Liver (tissue), 9 donors: ENCODE results near the gene POLN. TPM values are rescaled to one million over a fixed set of nuclear protein-coding genes. Genes with fewer than 3 reads are reported as not detected.

Experiments
- DNase-seq: peaks from one replicate; pipeline ENCODE4 v3.0.0-alpha.2; 2017; ENCODE audit warnings: low spot score
- H3K27ac ChIP-seq, 2 donors: one replicate each; pipeline ENCODE4 v1.7.0; 2013; ENCODE audit warnings: inconsistent platforms in 2 of 2, low read length in 2 of 2, control low read depth in 1 of 2, low read depth in 1 of 2, mild to moderate bottlenecking in 1 of 2
- H3K27me3 ChIP-seq, 4 donors: one replicate each; pipeline versions ENCODE4 v1.6.1 to v1.7.0; 2013; ENCODE audit warnings: low read length in 3 of 4, inconsistent platforms in 1 of 4, mild to moderate bottlenecking in 1 of 4, moderate library complexity in 1 of 4; ENCODE audit not compliant: control insufficient read depth in 4 of 4, insufficient read depth in 4 of 4
- H3K36me3 ChIP-seq, 4 donors: one replicate each; pipeline versions ENCODE4 v1.6.1 to v1.7.0; 2013; ENCODE audit warnings: low read length in 3 of 4, mild to moderate bottlenecking in 3 of 4, low read depth in 1 of 4, moderate library complexity in 1 of 4; ENCODE audit not compliant: control insufficient read depth in 4 of 4, insufficient read depth in 3 of 4
- H3K4me1 ChIP-seq, 4 donors: one replicate each; pipeline versions ENCODE4 v1.6.1 to v1.7.0; 2013; ENCODE audit warnings: low read length in 3 of 4, mild to moderate bottlenecking in 3 of 4, moderate library complexity in 1 of 4; ENCODE audit not compliant: control insufficient read depth in 4 of 4, insufficient read depth in 4 of 4
- H3K4me3 ChIP-seq, 3 donors: one replicate each; pipeline versions ENCODE4 v1.6.1 to v1.7.0; 2013; ENCODE audit warnings: low read length in 3 of 3, control low read depth in 1 of 3, low read depth in 1 of 3, mild to moderate bottlenecking in 1 of 3
- H3K9ac ChIP-seq, 2 donors: one replicate each; pipeline ENCODE4 v1.7.0; 2013; ENCODE audit warnings: low read length in 2 of 2, mild to moderate bottlenecking in 2 of 2, moderate library complexity in 2 of 2, control low read depth in 1 of 2, low read depth in 1 of 2
- H3K9me3 ChIP-seq, 4 donors: one replicate each; pipeline versions ENCODE4 v1.6.1 to v1.7.0; 2013; ENCODE audit warnings: low read length in 3 of 4; ENCODE audit not compliant: control insufficient read depth in 4 of 4
- CTCF ChIP-seq: fragments of 150-350 bp; IDR thresholded peaks from 2 replicates; pipeline ENCODE4 v1.5.1; 2017; ENCODE audit warnings: improper control_type of control experiment, low read depth, low read length; ENCODE audit not compliant: missing input control
- FOXA1 ChIP-seq: IDR thresholded peaks from 2 replicates; pipeline ENCODE4 v1.6.1; 2016; ENCODE audit warnings: antibody characterized with exemption
- FOXA2 ChIP-seq: IDR thresholded peaks from 2 replicates; pipeline ENCODE4 v1.6.1; 2016; ENCODE audit warnings: antibody characterized with exemption
- GABPA ChIP-seq, 2 donors: IDR thresholded peaks in 1 of 2; conservative IDR thresholded peaks in 1 of 2; 2 replicates each; pipeline ENCODE4 v1.6.1; 2016; ENCODE audit warnings: antibody characterized with exemption in 2 of 2, mild to moderate bottlenecking in 1 of 2, moderate library complexity in 1 of 2
- HNF4A ChIP-seq, 2 donors: conservative IDR thresholded peaks; 2 replicates each; pipeline ENCODE4 v1.6.1; 2016; ENCODE audit warnings: antibody characterized with exemption in 2 of 2, mild to moderate bottlenecking in 2 of 2
- HNF4G ChIP-seq: IDR thresholded peaks from 2 replicates; pipeline ENCODE4 v1.6.1; 2016; ENCODE audit warnings: antibody characterized with exemption
- JUND ChIP-seq, 2 donors: IDR thresholded peaks; 2 replicates each; pipeline ENCODE4 v1.6.1; 2016; ENCODE audit warnings: antibody characterized with exemption in 2 of 2
- MAX ChIP-seq: IDR thresholded peaks from 2 replicates; pipeline ENCODE4 v1.6.1; 2016; ENCODE audit warnings: antibody characterized with exemption
- NR2F2 ChIP-seq: IDR thresholded peaks from 2 replicates; pipeline ENCODE4 v1.6.1; 2016; ENCODE audit warnings: antibody characterized with exemption
- RAD21 ChIP-seq, 2 donors: IDR thresholded peaks; 2 replicates each; pipeline ENCODE4 v1.6.1; 2016; ENCODE audit warnings: antibody characterized with exemption in 2 of 2, mild to moderate bottlenecking in 2 of 2
- SP1 ChIP-seq: IDR thresholded peaks from 2 replicates; pipeline ENCODE4 v1.6.1; 2018; ENCODE audit warnings: antibody characterized with exemption, mild to moderate bottlenecking
- YY1 ChIP-seq: IDR thresholded peaks from 2 replicates; pipeline ENCODE4 v1.6.1; 2016; ENCODE audit warnings: antibody characterized with exemption, mild to moderate bottlenecking
- WGBS: extraction: QIAGEN DNeasy Blood & Tissue Kit; methylation state at CpG from one replicate; pipeline ENCODE4 v1.1.7; 2013; 5-methylcytosine and 5-hydroxymethylcytosine counted together
- polyA plus RNA-seq, 2 donors: library from polyadenylated mRNA; stranded (reverse) in 1 of 2; unstranded in 1 of 2; fragments of 200-250 nt in 1 of 2; fragments of >200 nt in 1 of 2; fragmentation: Nextera tagmentation in 1 of 2; extraction: Ambion mirVana in 1 of 2; gene quantifications; one replicate each; pipeline versions ENCODE4 v1.2.1 to v1.2.3, GENCODE V29; 2013 to 2015
- total RNA-seq, 2 donors: library from RNA; depleted of rRNA; stranded (reverse); fragments of >200 nt; gene quantifications; one replicate each; pipeline ENCODE4 v1.2.3, GENCODE V29; 2014
- donor health status: healthy.
- donor health status: healthy.
- donor health status: healthy.
- donor health status: healthy.
- donor health status: healthy.

The POLN gene
- total and polyA plus RNA-seq, 4 donors = 0.44 to 2.3 (median 1.4) TPM

GRCh38 chr4:2271279-2272025, 29.5 kb upstream of the POLN start:
- TF ChIP-seq FOXA2 = no peak
- TF ChIP-seq FOXA1 = no peak
- TF ChIP-seq NR2F2 = no peak
- no peak for TF ChIP-seq YY1
- TF ChIP-seq CTCF = no peak
- no peak for TF ChIP-seq HNF4A (conservative IDR thresholded peaks at IDR 0.05)
- H3K9ac ChIP-seq = no peak overlapping the region
- DNase-seq = no peak
- H3K27me3 ChIP-seq = no peaks in the 10 kb centered on the region
- H3K27ac ChIP-seq = no peak overlapping the region
- H3K36me3 ChIP-seq = no peaks in the 10 kb centered on the region
- H3K4me3 ChIP-seq = no peak overlapping the region
- no peaks in the 10 kb centered on the region for H3K9me3 ChIP-seq
- 93% methylated on average over 27 of the region's 27 CpGs for WGBS
- peaks cover 0 to 3% (median 0%) of the 10 kb centered on the region in 4 donors for H3K4me1 ChIP-seq

GRCh38 chr4:2270341-2271165, 28.6 kb upstream of the POLN start:
- no peak for TF ChIP-seq CTCF
- TF ChIP-seq HNF4A (conservative IDR thresholded peaks at IDR 0.05) = no peak
- TF ChIP-seq YY1 = no peak
- TF ChIP-seq JUND (IDR thresholded peaks at IDR 0.05) = no peak
- no peak for TF ChIP-seq RAD21 (IDR thresholded peaks at IDR 0.05)
- no peak for TF ChIP-seq FOXA1
- TF ChIP-seq SP1 = no peak
- no peak for TF ChIP-seq GABPA (IDR thresholded peaks at IDR 0.05 in 1 of 2, conservative IDR thresholded peaks at IDR 0.05 in 1 of 2)
- TF ChIP-seq HNF4G = no peak
- no peak for TF ChIP-seq MAX
- H3K4me3 ChIP-seq = no peak overlapping the region
- DNase-seq = no peak
- no peaks in the 10 kb centered on the region for H3K36me3 ChIP-seq
- H3K27ac ChIP-seq = no peak overlapping the region
- H3K4me1 ChIP-seq = peaks cover 0 to 9% (median 6%) of the 10 kb centered on the region in 4 donors
- H3K9me3 ChIP-seq = no peaks in the 10 kb centered on the region
- WGBS = 94% methylated on average over 34 of the region's 34 CpGs
- no peak overlapping the region for H3K9ac ChIP-seq
- H3K27me3 ChIP-seq = no peaks in the 10 kb centered on the region
